H1 (cell line): ENCODE measurements around the gene ARHGEF4. TPM values are rescaled to one million over a fixed set of nuclear protein-coding genes. Genes with fewer than 3 reads are reported as not detected.

ENCODE experiments used
- CTCF ChIA-PET: fragments of 300-600 bp; sonication (Branson Sonifier 250); formaldehyde crosslinking; loops from one replicate; lab custom pipeline; 2021; ENCODE audit not compliant: partially characterized antibody; lab: Charles Lee
- POLR2A ChIA-PET: fragments of 300-600 bp; sonication (Branson Sonifier 250); formaldehyde crosslinking; loops from one replicate; lab custom pipeline; 2021; ENCODE audit warnings: inconsistent platforms; ENCODE audit not compliant: partially characterized antibody; lab: Charles Lee
- DNase-seq, 2 experiments: peaks; one replicate each; pipeline versions ENCODE4 v3.0.0 to v3.0.0-alpha.2; 2010 to 2022; ENCODE audit warnings: low spot score in 2 of 2, low read depth in 1 of 2, mixed read lengths in 1 of 2
- FAIRE-seq: peaks from 2 replicates; lab custom pipeline; 2011; peaks lifted over from hg19 to GRCh38; lab: Jason Lieb, UNC
- H2AFZ ChIP-seq: 2 replicates; pipeline ENCODE4 v1.8.1; 2012; ENCODE audit warnings: low read length, inconsistent platforms
- H2AK5ac ChIP-seq: 2 replicates; pipeline ENCODE4 v1.6.1; 2013; ENCODE audit warnings: low read depth, low read length
- H2BK120ac ChIP-seq: replicated peaks from 2 replicates; pipeline ENCODE3; 2013; ENCODE audit warnings: low read depth, low read length, inconsistent platforms
- H2BK12ac ChIP-seq: 2 replicates; pipeline ENCODE4 v1.6.1; 2013; ENCODE audit warnings: low read depth, low read length
- H2BK15ac ChIP-seq: 2 replicates; pipeline ENCODE4 v1.6.1; 2013; ENCODE audit warnings: low read length
- H2BK20ac ChIP-seq: 2 replicates; pipeline ENCODE4 v1.6.1; 2013; ENCODE audit warnings: low read length
- H2BK5ac ChIP-seq: 2 replicates; pipeline ENCODE4 v1.6.1; 2013; ENCODE audit warnings: low read depth, low read length
- H3K14ac ChIP-seq: 2 replicates; pipeline ENCODE4 v1.6.1; 2013; ENCODE audit warnings: inconsistent platforms; ENCODE audit not compliant: insufficient read length
- H3K18ac ChIP-seq: 2 replicates; pipeline ENCODE4 v1.6.1; 2013; ENCODE audit warnings: low read length; ENCODE audit errors: extremely low read depth
- H3K23ac ChIP-seq: 2 replicates; pipeline ENCODE4 v1.6.1; 2013; ENCODE audit warnings: inconsistent platforms; ENCODE audit not compliant: insufficient read length
- H3K23me2 ChIP-seq: 2 replicates; pipeline ENCODE4 v1.6.1; 2013; ENCODE audit warnings: low read depth, low read length
- H3K27ac ChIP-seq: 2 replicates; pipeline ENCODE4 v1.6.1; 2011; ENCODE audit warnings: low read depth, low read length, inconsistent platforms
- H3K27me3 ChIP-seq, 4 experiments: replicated peaks in 1 of 4; 1 replicate in 1 of 4; 2 replicates in 3 of 4; pipeline versions ENCODE4 v1.6.1 to v1.8.1; 2011 to 2013; ENCODE audit warnings: low read length in 3 of 4, mild to moderate bottlenecking in 3 of 4, inconsistent platforms in 2 of 4, mixed read lengths in 2 of 4, moderate library complexity in 1 of 4; ENCODE audit not compliant: control insufficient read depth in 3 of 4, insufficient read depth in 3 of 4; ENCODE audit errors: extremely low read depth in 1 of 4
- H3K36me3 ChIP-seq, 4 experiments: 2 replicates each; pipeline versions ENCODE4 v1.6.1 to v1.8.1; 2011 to 2013; ENCODE audit warnings: mild to moderate bottlenecking in 4 of 4, low read length in 3 of 4, moderate library complexity in 2 of 4, control low read depth in 1 of 4, inconsistent platforms in 1 of 4; ENCODE audit not compliant: insufficient read depth in 4 of 4, control insufficient read depth in 2 of 4
- H3K4ac ChIP-seq: replicated peaks from 2 replicates; pipeline ENCODE3; 2013; ENCODE audit warnings: low read length, low read depth, mixed read lengths, inconsistent platforms; ENCODE audit not compliant: insufficient read length
- H3K4me1 ChIP-seq, 4 experiments: replicated peaks in 1 of 4; 1 replicate in 1 of 4; 2 replicates in 3 of 4; pipeline versions ENCODE4 v1.6.1 to v1.8.1; 2011 to 2013; ENCODE audit warnings: low read length in 3 of 4, inconsistent platforms in 2 of 4, mixed read lengths in 1 of 4; ENCODE audit not compliant: insufficient read depth in 4 of 4, control insufficient read depth in 3 of 4
- H3K4me2 ChIP-seq, 2 experiments: 2 replicates each; pipeline versions ENCODE4 v1.6.1 to v1.8.1; 2011 to 2013; ENCODE audit warnings: low read depth in 2 of 2, low read length in 2 of 2, control low read depth in 1 of 2, inconsistent platforms in 1 of 2, mild to moderate bottlenecking in 1 of 2; ENCODE audit not compliant: insufficient read depth in 1 of 2
- H3K4me3 ChIP-seq, 4 experiments: fragments of 200-600, 300-600 bp in 1 of 4; sonication (generic), shearing (Covaris generic), sonication (Bioruptor Twin) in 1 of 4; 2 replicates each; pipeline versions ENCODE4 v1.5.1 to v1.8.1; 2011 to 2016; ENCODE audit warnings: low read length in 4 of 4, low read depth in 3 of 4, control low read depth in 2 of 4, inconsistent platforms in 2 of 4, mild to moderate bottlenecking in 2 of 4, mixed read lengths in 1 of 4, moderate library complexity in 1 of 4; ENCODE audit not compliant: insufficient read depth in 2 of 4; ENCODE audit errors: extremely low read depth in 1 of 4
- H3K56ac ChIP-seq: replicated peaks from 2 replicates; pipeline ENCODE3; 2013; ENCODE audit warnings: low read depth, mild to moderate bottlenecking, mixed read lengths, low read length, inconsistent platforms; ENCODE audit not compliant: insufficient read length
- H3K79me1 ChIP-seq: 2 replicates; pipeline ENCODE4 v1.6.1; 2013; ENCODE audit warnings: low read depth, low read length, control low read depth
- H3K79me2 ChIP-seq, 2 experiments: 2 replicates each; pipeline versions ENCODE4 v1.6.1 to v1.8.1; 2012 to 2013; ENCODE audit warnings: low read length in 2 of 2, mild to moderate bottlenecking in 2 of 2, inconsistent platforms in 1 of 2; ENCODE audit not compliant: insufficient read depth in 2 of 2, control insufficient read depth in 1 of 2
- H3K9ac ChIP-seq, 4 experiments: replicated peaks in 1 of 4; 1 replicate in 1 of 4; 2 replicates in 3 of 4; pipeline versions ENCODE4 v1.6.1 to v1.8.1; 2011 to 2013; ENCODE audit warnings: low read depth in 3 of 4, low read length in 3 of 4, control low read depth in 2 of 4, mild to moderate bottlenecking in 2 of 4, moderate library complexity in 2 of 4, inconsistent platforms in 1 of 4; ENCODE audit errors: extremely low read depth in 1 of 4
- H3K9me3 ChIP-seq, 2 experiments: 2 replicates each; pipeline versions ENCODE4 v1.6.1 to v1.8.1; 2012 to 2013; ENCODE audit warnings: mild to moderate bottlenecking in 2 of 2, moderate library complexity in 2 of 2, control low read depth in 1 of 2, inconsistent platforms in 1 of 2, low read depth in 1 of 2, low read length in 1 of 2, mixed read lengths in 1 of 2; ENCODE audit not compliant: insufficient read depth in 2 of 2
- H4K20me1 ChIP-seq, 2 experiments: replicated peaks in 1 of 2; 2 replicates each; pipeline versions ENCODE3 to v1.8.1; 2011 to 2013; ENCODE audit warnings: inconsistent platforms in 2 of 2, low read length in 2 of 2, mild to moderate bottlenecking in 1 of 2; ENCODE audit not compliant: insufficient read depth in 2 of 2, control insufficient read depth in 1 of 2
- H4K5ac ChIP-seq: 2 replicates; pipeline ENCODE4 v1.6.1; 2013; ENCODE audit warnings: low read length, low read depth, mixed read lengths, inconsistent platforms; ENCODE audit not compliant: insufficient read length
- H4K8ac ChIP-seq: 2 replicates; pipeline ENCODE4 v1.8.0; 2013; ENCODE audit warnings: mild to moderate bottlenecking, moderate library complexity, low read length, inconsistent platforms; ENCODE audit not compliant: insufficient read depth; ENCODE audit errors: extremely low read depth
- H4K91ac ChIP-seq: replicated peaks from 2 replicates; pipeline ENCODE3; 2013; ENCODE audit warnings: low read length, mixed read lengths, inconsistent platforms; ENCODE audit not compliant: insufficient read length
- ASH2L ChIP-seq: fragments of 200-600, 300-600 bp; sonication (generic); IDR thresholded peaks from one replicate; pipeline ENCODE4 v1.7.1; 2017; ENCODE audit warnings: low read length
- BACH1 ChIP-seq: IDR thresholded peaks from 2 replicates; pipeline ENCODE4 v1.6.1; 2012; ENCODE audit warnings: low read length, improper control_type of control experiment
- CHD1 ChIP-seq: IDR thresholded peaks from 2 replicates; pipeline ENCODE4 v1.6.1; 2012; ENCODE audit warnings: low read depth, low read length, improper control_type of control experiment
- MAFK ChIP-seq: IDR thresholded peaks from 2 replicates; pipeline ENCODE4 v1.6.1; 2012; ENCODE audit warnings: low read depth, mild to moderate bottlenecking, improper control_type of control experiment, low read length
- NANOG ChIP-seq: IDR thresholded peaks from 2 replicates; pipeline ENCODE4 v1.6.1; 2011; ENCODE audit warnings: low read length, low read depth, mild to moderate bottlenecking, inconsistent platforms; ENCODE audit not compliant: insufficient read depth, poor library complexity, severe bottlenecking
- WGBS, 2 experiments: shearing (Covaris generic) in 1 of 2; methylation state at CpG; one replicate each; pipeline versions ENCODE4 v1.1.6 to v1.1.7; 2013 to 2015; ENCODE audit warnings: low lambda C conversion rate in 2 of 2, mixed read lengths in 2 of 2, inconsistent platforms in 1 of 2, low coverage in 1 of 2, missing lambda C conversion rate in 1 of 2; ENCODE audit not compliant: insufficient replicate concordance in 2 of 2, insufficient coverage in 1 of 2, insufficient read length in 1 of 2; ENCODE audit errors: extremely low coverage in 1 of 2, missing lambda C conversion rate in 1 of 2; 5-methylcytosine and 5-hydroxymethylcytosine counted together
- polyA plus RNA-seq, 7 experiments: library from polyadenylated mRNA; depleted of rRNA in 3 of 7; stranded (reverse) in 5 of 7; unstranded in 2 of 7; fragments of >200 nt in 5 of 7; fragments of 200-250 nt in 2 of 7; gene quantifications; 1 replicate in 5 of 7; 2 replicates in 1 of 7; 4 replicates in 1 of 7; pipeline versions ENCODE4 v1.2.1 to v1.2.3, GENCODE V29; 2011 to 2013; ENCODE audit warnings: missing spikeins in 2 of 7, mixed read lengths in 2 of 7
- total RNA-seq: library from RNA; stranded (reverse); fragmentation: NEBNext Ultra II Directional; extraction: Animal tissue kit (Norgen Biotek cat#: 25700); gene quantifications from 2 replicates; pipeline ENCODE4 v1.2.1, GENCODE V29; 2021

The ARHGEF4 gene
- total and polyA plus RNA-seq, 2 of the 8 experiments (the other 6 are each of a cell fraction or from before 2014, with no cell fraction given): 10.6 to 14.6 TPM

DNA sequence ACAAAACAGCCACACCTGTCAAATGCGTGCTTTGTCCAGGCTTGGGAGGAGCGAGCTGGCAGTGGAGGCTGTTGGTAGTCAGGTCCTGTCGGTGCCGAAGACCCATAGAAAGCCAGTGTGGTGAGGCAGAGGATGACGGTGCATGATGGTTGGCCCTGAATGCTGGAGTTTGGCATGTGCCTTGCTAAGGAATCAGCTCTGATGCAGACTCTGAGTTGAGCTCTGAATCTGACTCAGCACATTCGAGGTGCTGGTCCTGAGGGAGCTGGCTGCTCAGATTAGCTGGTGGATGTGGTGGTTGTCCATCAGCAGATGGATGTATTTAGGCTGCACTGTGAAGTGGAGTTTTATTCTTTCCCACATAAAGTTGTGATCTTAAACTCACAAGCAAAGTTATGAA lies 111.3 kb downstream of the ARHGEF4 start:
- Histone ChIP-seq H2BK20ac (no peak overlapping the region), H3K4me3 (no peak overlapping the region), H2BK5ac (peak overlapping the region; percentile 71; the same call in 1 of the 2 replicates), H4K8ac (no peak overlapping the region), H3K27me3 (no peaks in the 10 kb centered on the region), H4K20me1 (no peaks in the 10 kb centered on the region), H2AK5ac (0 out of 2 replicates have a peak overlapping the region, but pooled peaks have one; percentile 54), H2AFZ (no peak overlapping the region), H3K4me1 (no peaks in the 10 kb centered on the region), H3K23ac (no peak overlapping the region), H3K56ac (no peak overlapping the region), H2BK120ac (no peak overlapping the region), H3K4ac (no peak overlapping the region), H3K9me3 (peaks cover 2 to 8% of the 10 kb centered on the region in 2 experiments; a peak in 2 of 4 replicates), H3K79me2 (no peaks in the 10 kb centered on the region), H3K4me2 (no peak overlapping the region), H3K14ac (no peak overlapping the region), H3K27ac (no peak overlapping the region), H3K23me2 (no peaks in the 10 kb centered on the region), H3K18ac (no peak overlapping the region), H3K79me1 (no peaks in the 10 kb centered on the region), H4K5ac (peak overlapping the region; percentile 10), H3K36me3 (no peaks in the 10 kb centered on the region; a peak in 2 of 8 replicates), H2BK15ac (no peak overlapping the region), H4K91ac (no peak overlapping the region), H2BK12ac (no peak overlapping the region; the same call in 1 of the 2 replicates), H3K9ac (no peak overlapping the region)
- CTCF ChIA-PET: interaction anchor here (0.9 to 1.2 kb wide), 2 partner anchors 21 to 74 kb away, joined by 3 read pairs; no protein-coding TSS in a partner anchor
- DNase-seq (no peak), FAIRE-seq (no peak)
- 89% methylated on average over 6 of the region's 6 CpGs; no CpG with 5 or more reads in 1 of the 2 experiments for WGBS, 2 experiments
- peak; percentile 68; the same call in 1 of the 2 replicates for TF ChIP-seq BACH1
- TF ChIP-seq NANOG: no peak
- no peak for TF ChIP-seq CHD1
- TF ChIP-seq ASH2L: no peak
- peak; percentile 60; the same call in 1 of the 2 replicates for TF ChIP-seq MAFK
- POLR2A ChIA-PET: interaction anchor here (1.1 kb wide), 1 partner anchor 19 kb away, joined by 5 read pairs; no protein-coding TSS in a partner anchor
